Measurements from ENCODE around the gene D2HGDH. TPM values are rescaled to one million over a fixed set of nuclear protein-coding genes. Genes with fewer than 3 reads are reported as not detected.

D2HGDH gene
- total and polyA plus RNA-seq, 10 of the 15 experiments (the other 5 are each of a cell fraction or from before 2014, with no cell fraction given): 0.52 to 32.1 (median 11.0) TPM

- ChIA-PET SMC1A (ENCODE audit: uncharacterized antibody, unreplicated experiment) (interaction anchor here (0.9 to 1.9 kb wide), 4 partner anchors 13 to 156 kb away, joined by 3 to 9 read pairs (median 4); partner anchors contain the start of gene PDCD1), POLR2A (interaction anchor here (1.4 to 2.6 kb wide), 3 partner anchors 14 to 183 kb away, joined by 3 to 19 read pairs (median 5); partner anchors contain the start of gene D2HGDH), RAD21 (ENCODE audit: unreplicated experiment) (interaction anchor here (2.7 kb wide), 1 partner anchor 31 kb away, joined by 14 read pairs; the partner anchor contains the start of gene D2HGDH), CTCF (interaction anchor here (0.7 to 2.4 kb wide), 7 partner anchors 11 to 175 kb away, joined by 3 to 10 read pairs (median 6); no protein-coding TSS in a partner anchor)
- Histone ChIP-seq H3K79me2 (ENCODE audit: control insufficient read depth, insufficient read depth, low read length) (peaks cover 14% of the 10 kb centered on the region), H3K9ac (ENCODE audit: control insufficient read depth, insufficient read depth, low read length) (peak overlapping the region; percentile 83), H3K36me3 (ENCODE audit: control insufficient read depth in 2 of 2, insufficient read depth in 2 of 2, low read length in 1 of 2) (peaks cover 5 to 11% of the 10 kb centered on the region in 2 experiments; a peak in 3 of 4 replicates), H4K20me1 (ENCODE audit: control insufficient read depth, insufficient read depth) (no peaks in the 10 kb centered on the region), H3K4me3 (peak overlapping the region; percentile 95), H3K4me2 (ENCODE audit: control insufficient read depth, insufficient read depth) (peak overlapping the region; percentile 96), H3K27ac (ENCODE audit: control insufficient read depth, insufficient read depth) (peak overlapping the region; percentile 72), H3K9me3 (replicated peaks; ENCODE audit: control insufficient read depth, insufficient read depth, low read length) (peaks cover 4% of the 10 kb centered on the region; the same call in 1 of the 3 replicates), H2AFZ (ENCODE audit: control insufficient read depth, low read depth, low read length) (peak overlapping the region; percentile 71), H3K4me1 (ENCODE audit: control insufficient read depth, insufficient read depth, low read length) (0 out of 2 replicates have a peak, but pooled peaks cover 6% of the 10 kb centered on the region), H3K27me3 (replicated peaks in 1 of 2; ENCODE audit: control insufficient read depth in 2 of 2, insufficient read depth in 2 of 2, low read length in 1 of 2) (no peaks in the 10 kb centered on the region)
- ATAC-seq: no peak
- intact Hi-C loops (cut with micrococcal nuclease; ENCODE audit: unreplicated experiment) (loop anchor here (2.0 kb wide), 1 partner anchor 30 kb away; no protein-coding TSS in a partner anchor), in situ Hi-C loops (cut with MboI) (loop anchor here (5.0 kb wide), 1 partner anchor 174 kb away; no protein-coding TSS in a partner anchor)
- no TSS peak for BruUV-seq (replicated peaks)
- TF ChIP-seq IKZF2 (IDR thresholded peaks at IDR 0.05) (no peak), ZNF622 (IDR thresholded peaks at IDR 0.05) (no peak)
- no peak for DNase-seq (ENCODE audit: low read depth, low spot score)
- FAIRE-seq: no peak
- WGBS (ENCODE audit: insufficient coverage, insufficient replicate concordance, low lambda C conversion rate, missing lambda C conversion rate): 44% methylated on average over 9 of the region's 11 CpGs
Observed at GRCh38 chr2:241703032-241703604, 31.3 kb upstream of the D2HGDH start.

GRCh38 chr2:241706537-241706936 lies 27.9 kb upstream of the D2HGDH start:
- no peak overlapping the region for H3K4me2 ChIP-seq (ENCODE audit: control insufficient read depth, insufficient read depth)
- intact Hi-C loops (cut with micrococcal nuclease; ENCODE audit: unreplicated experiment) (no loop called here), in situ Hi-C loops (cut with MboI) (no loop called here)
- no peak for ATAC-seq
- H3K9ac ChIP-seq (ENCODE audit: control insufficient read depth, insufficient read depth, low read length): no peak overlapping the region
- peak; percentile 61; the same call in 1 of the 2 replicates for TF ChIP-seq CBX5 (IDR thresholded peaks at IDR 0.05; ENCODE audit: low read depth)
- no peak for TF ChIP-seq SUZ12 (IDR thresholded peaks at IDR 0.05; ENCODE audit: unreplicated experiment)
- no peak for FAIRE-seq
- RAD21 ChIA-PET (ENCODE audit: unreplicated experiment): no interaction called here
- H3K27me3 ChIP-seq (replicated peaks in 1 of 2; ENCODE audit: control insufficient read depth in 2 of 2, insufficient read depth in 2 of 2, low read length in 1 of 2): no peaks in the 10 kb centered on the region
- POLR2A ChIA-PET: interaction anchor here (0.7 to 0.9 kb wide), 3 partner anchors 19 to 411 kb away, joined by 3 to 7 read pairs (median 6); no protein-coding TSS in a partner anchor
- 100% methylated on average over 5 of the region's 6 CpGs for WGBS (ENCODE audit: insufficient coverage, insufficient replicate concordance, low lambda C conversion rate, missing lambda C conversion rate)
- no peak overlapping the region for H3K4me3 ChIP-seq
- CTCF ChIA-PET: interaction anchor here (0.8 kb wide), 1 partner anchor 11 kb away, joined by 3 read pairs; no protein-coding TSS in a partner anchor
- no peak overlapping the region for H3K27ac ChIP-seq (ENCODE audit: control insufficient read depth, insufficient read depth)
- DNase-seq (ENCODE audit: low read depth, low spot score): no peak
- H3K9me3 ChIP-seq (replicated peaks; ENCODE audit: control insufficient read depth, insufficient read depth, low read length): peaks cover 4% of the 10 kb centered on the region; the same call in 1 of the 3 replicates
- SMC1A ChIA-PET (ENCODE audit: uncharacterized antibody, unreplicated experiment): no interaction called here
- H2AFZ ChIP-seq (ENCODE audit: control insufficient read depth, low read depth, low read length): no peak overlapping the region
- peaks cover 8 to 11% of the 10 kb centered on the region in 2 experiments; a peak in 3 of 4 replicates for H3K36me3 ChIP-seq (ENCODE audit: control insufficient read depth in 2 of 2, insufficient read depth in 2 of 2, low read length in 1 of 2)
- H4K20me1 ChIP-seq (ENCODE audit: control insufficient read depth, insufficient read depth): no peaks in the 10 kb centered on the region
- 0 out of 2 replicates have a peak, but pooled peaks cover 6% of the 10 kb centered on the region for H3K4me1 ChIP-seq (ENCODE audit: control insufficient read depth, insufficient read depth, low read length)
- peaks cover 12% of the 10 kb centered on the region for H3K79me2 ChIP-seq (ENCODE audit: control insufficient read depth, insufficient read depth, low read length)
- no TSS peak for BruUV-seq (replicated peaks)
